Activated T-cell treated with anti-CD3 and anti-CD28 coated beads, Interleukin-2, amount 50 U/mL, for 72 hours (primary cell): Measurements from ENCODE around the gene MSLN. TPM values are rescaled to one million over a fixed set of nuclear protein-coding genes. Genes with fewer than 3 reads are reported as not detected.
"Not testable (repeated sequence)": the region's sequence is repeated elsewhere in the genome, so short reads cannot be mapped to it uniquely, and the experiment has no call there.

Experiments
- ATAC-seq, 2 donors: fragments of 150-1000 bp; cut with Tn5 transposase; replicated peaks in 1 of 2; 2 replicates each; pipeline ENCODE4 v1.10.0; 2021; ENCODE audit warnings: moderate library complexity in 2 of 2, mild to moderate bottlenecking in 1 of 2
- DNase-seq, 2 donors: peaks; one replicate each; pipeline ENCODE4 v3.0.0; 2021 to 2022; ENCODE audit warnings: mixed read lengths in 1 of 2
- H3K27ac Mint-ChIP-seq: one replicate; pipeline ENCODE4 v1.8.0; 2022; ENCODE audit warnings: mild to moderate bottlenecking, moderate library complexity, mixed read lengths
- H3K27me3 Mint-ChIP-seq: one replicate; pipeline ENCODE4 v1.8.0; 2022; ENCODE audit warnings: low read depth, mixed read lengths
- H3K36me3 Mint-ChIP-seq, 2 donors: one replicate each; pipeline ENCODE4 v1.8.0; 2022; ENCODE audit warnings: mixed read lengths in 2 of 2, mild to moderate bottlenecking in 1 of 2; ENCODE audit not compliant: insufficient read depth in 2 of 2
- H3K4me1 Mint-ChIP-seq: one replicate; pipeline ENCODE4 v1.8.0; 2022; ENCODE audit warnings: low read depth, mixed read lengths
- H3K4me3 Mint-ChIP-seq, 2 donors: one replicate each; pipeline ENCODE4 v1.8.0; 2022; ENCODE audit warnings: mild to moderate bottlenecking in 2 of 2, mixed read lengths in 2 of 2, moderate library complexity in 2 of 2
- H3K9me3 Mint-ChIP-seq, 2 donors: one replicate each; pipeline ENCODE4 v1.8.0; 2022; ENCODE audit warnings: mixed read lengths in 2 of 2
- total RNA-seq, 2 donors: library from RNA; stranded (reverse); gene quantifications; one replicate each; pipeline ENCODE4 v1.2.3, GENCODE V29; 2022

MSLN gene
- total RNA-seq, 2 donors from 2014 or later: not detected

DNA sequence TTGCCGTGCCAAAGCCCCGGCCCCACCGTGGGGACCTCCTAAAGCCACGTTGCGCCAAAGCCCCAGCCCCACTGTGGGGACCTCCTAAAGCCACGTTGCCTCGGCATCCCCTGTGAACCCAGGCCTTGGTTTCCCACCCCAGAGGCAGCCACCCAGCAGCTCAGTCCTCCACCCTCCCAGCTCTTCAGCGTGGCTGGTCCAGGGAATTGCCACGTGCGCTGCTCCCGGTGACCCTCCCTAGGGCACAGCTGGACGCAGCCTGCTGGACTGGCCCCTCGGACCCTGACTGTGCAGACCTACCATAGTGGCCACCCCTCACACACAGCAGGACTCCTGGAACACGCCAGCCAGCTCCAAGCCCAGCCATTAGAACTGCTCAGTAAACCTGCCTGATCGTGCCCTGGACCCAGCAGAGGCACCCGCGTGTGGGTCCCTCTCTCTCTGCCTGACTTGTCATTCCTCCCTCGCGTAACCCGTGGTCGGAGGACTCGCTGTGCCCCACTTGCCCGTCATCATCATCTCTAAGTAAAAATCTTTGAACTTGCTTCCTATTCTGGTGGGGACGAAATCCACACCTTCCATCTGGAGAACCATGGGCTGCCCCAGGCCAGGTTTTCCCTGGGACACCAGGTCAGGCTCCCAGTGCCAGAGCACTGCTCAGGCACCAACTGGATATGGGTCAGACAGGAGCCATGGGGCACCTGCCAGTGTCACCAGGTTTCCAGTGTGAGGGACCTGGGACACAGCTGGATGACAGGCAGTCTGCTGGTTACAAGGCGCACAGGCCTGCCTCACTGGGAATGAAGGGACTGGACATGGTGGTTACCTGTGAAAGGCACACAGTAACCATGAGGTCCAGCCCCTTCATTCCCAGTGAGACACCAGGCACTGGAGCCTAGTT lies 25.3 kb upstream of the MSLN start:
- Mint-ChIP-seq H3K36me3 (peaks cover 4 to 6% of the 10 kb centered on the region in 2 donors), H3K4me1 (peaks cover 48% of the 10 kb centered on the region), H3K27me3 (no peaks in the 10 kb centered on the region), H3K4me3 (peak overlapping the region; percentile 1 to 65), H3K27ac (no peak overlapping the region), H3K9me3 (no peaks in the 10 kb centered on the region)
- ATAC-seq (no peak), DNase-seq (no peak)

DNA sequence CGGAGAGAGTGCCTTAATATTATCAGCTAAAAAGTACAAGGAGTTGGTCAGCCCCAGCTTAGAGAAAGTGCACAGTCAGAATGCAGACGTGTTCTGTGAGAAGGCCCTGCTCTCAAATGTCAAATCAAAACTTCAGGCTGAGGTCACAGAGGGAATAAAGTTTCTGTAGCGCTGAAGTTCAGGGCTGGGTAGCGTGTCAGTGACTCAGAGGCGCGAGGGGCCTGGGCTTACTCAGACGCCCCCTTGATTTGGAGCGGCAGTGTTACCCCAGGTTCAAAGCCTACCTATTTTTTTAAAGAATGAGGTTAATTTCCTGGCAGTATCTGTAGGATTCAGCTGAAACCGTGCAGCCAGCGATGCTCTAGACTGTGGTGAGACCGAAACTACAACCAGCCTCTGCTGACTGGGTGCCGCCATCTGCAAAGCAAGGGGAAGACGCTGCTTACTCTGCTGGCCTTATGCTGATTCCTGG lies 24.5 kb upstream of the MSLN start:
- Mint-ChIP-seq H3K27me3 (no peaks in the 10 kb centered on the region), H3K27ac (peak overlapping the region; percentile 51), H3K9me3 (no peaks in the 10 kb centered on the region), H3K36me3 (peaks cover 4 to 6% of the 10 kb centered on the region in 2 donors), H3K4me1 (peaks cover 48% of the 10 kb centered on the region), H3K4me3 (peak overlapping the region; percentile 65 to 80)
- peak; percentile 76 to 86 for DNase-seq
- ATAC-seq: peak; percentile 87 to 89

DNA sequence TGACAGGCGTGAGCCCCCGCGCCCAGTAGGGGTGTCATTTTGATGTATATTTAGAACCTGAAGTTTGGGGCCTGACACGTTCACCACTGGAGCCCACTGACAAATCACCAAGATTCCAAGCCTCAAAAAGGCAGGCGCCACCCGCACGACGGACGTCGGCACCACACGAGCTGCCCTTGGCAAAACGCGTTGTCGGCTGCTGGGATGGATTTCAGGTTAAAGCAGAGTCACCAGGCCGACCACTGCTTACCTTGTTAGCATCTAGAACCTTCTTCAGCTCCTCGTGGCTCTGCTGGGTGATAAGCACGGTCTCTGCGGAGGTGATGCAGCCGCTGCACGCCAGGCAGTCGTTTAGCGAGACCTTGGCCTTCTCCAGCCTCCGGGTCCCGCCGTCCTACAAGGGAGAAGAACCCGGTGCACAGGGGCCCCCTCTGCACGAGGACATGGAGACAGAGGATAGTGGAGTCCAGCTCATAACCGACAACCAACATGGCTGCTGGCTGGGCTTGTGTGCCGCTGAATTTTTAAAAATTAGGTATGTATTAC lies 23.5 kb upstream of the MSLN start:
- Mint-ChIP-seq H3K9me3 (no peaks in the 10 kb centered on the region), H3K27me3 (no peaks in the 10 kb centered on the region), H3K4me3 (peak overlapping the region in 1 of 2 donors; percentile 65), H3K36me3 (peaks cover 4 to 6% of the 10 kb centered on the region in 2 donors), H3K4me1 (peaks cover 48% of the 10 kb centered on the region), H3K27ac (no peak overlapping the region)
- DNase-seq: no peak
- no peak for ATAC-seq

DNA sequence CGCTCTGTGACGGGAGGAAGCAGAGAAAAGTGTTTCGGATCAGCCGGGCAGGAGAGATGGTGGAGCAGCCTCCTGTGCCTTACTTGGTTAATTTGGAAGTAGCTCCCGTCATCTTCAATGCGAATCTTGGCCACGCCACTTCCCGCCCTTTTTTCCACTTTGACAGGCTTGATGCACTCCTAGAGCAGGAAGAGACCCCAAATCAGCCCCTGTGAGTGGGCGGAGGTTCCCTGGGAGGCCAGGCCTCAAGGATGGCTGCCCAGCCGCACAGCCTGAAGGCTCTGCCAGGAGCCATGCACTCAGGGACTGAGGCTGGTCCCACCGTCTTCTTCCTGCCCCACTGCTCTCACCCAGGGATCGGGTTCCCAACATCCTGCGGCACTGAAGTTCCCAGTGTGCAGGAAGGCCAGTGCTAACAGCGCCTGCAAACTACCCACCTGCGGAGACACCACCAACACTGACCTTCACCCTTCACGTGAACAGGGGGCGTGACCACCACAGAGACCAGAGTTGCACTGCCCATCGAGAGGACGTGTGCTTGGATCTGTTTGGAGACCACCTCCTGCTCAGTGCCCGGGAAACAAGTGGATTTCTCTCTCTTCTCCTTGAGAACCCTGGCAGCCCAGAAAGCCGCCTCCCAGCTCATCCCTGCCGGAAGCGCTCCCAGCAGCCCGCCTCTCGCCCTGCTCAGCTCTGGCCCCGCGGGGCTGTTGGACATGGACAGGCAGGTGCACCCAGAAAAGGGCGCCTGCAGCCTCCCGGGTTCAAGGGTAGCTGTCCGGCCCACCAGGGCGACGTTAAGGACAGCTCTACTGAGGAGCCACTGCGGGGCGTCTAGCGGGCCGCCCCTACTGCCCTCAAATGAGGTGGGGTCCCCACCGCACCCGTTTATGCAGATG lies 20.7 kb upstream of the MSLN start:
- peak overlapping the region; percentile 79 for H3K27ac Mint-ChIP-seq
- no peak for DNase-seq

DNA sequence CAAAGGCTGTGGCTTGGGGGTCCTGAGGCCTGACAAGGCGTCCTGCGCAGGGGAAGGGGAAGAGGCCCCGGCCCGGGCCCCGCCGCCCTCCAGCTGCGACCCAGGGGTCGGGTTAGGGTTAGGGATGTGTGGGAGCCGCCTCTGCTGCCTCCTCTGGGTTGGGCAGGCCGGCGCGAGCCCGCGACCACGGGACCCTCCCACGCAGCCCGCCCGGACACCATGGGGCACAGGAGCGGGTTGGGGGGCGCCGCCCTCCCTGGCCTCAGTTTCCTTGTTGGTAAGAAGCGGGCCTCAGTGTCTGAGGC lies 20.1 kb upstream of the MSLN start:
- Mint-ChIP-seq H3K27me3 (no peaks in the 10 kb centered on the region), H3K27ac (peak overlapping the region; percentile 79), H3K9me3 (no peaks in the 10 kb centered on the region), H3K4me1 (peaks cover 44% of the 10 kb centered on the region), H3K4me3 (peak overlapping the region; percentile 87 to 88), H3K36me3 (peaks cover under 1 to 4% of the 10 kb centered on the region in 2 donors)
- peak in 1 of 2 donors; percentile 10 for ATAC-seq
- DNase-seq: no peak

More for the DNA sequence above, 20.7 kb upstream of the MSLN start:
- Mint-ChIP-seq H3K4me3 (peak overlapping the region; percentile 87 to 88), H3K9me3 (no peaks in the 10 kb centered on the region), H3K36me3 (peaks cover 4 to 6% of the 10 kb centered on the region in 2 donors), H3K4me1 (peaks cover 48% of the 10 kb centered on the region), H3K27me3 (no peaks in the 10 kb centered on the region)
- no peak for ATAC-seq

DNA sequence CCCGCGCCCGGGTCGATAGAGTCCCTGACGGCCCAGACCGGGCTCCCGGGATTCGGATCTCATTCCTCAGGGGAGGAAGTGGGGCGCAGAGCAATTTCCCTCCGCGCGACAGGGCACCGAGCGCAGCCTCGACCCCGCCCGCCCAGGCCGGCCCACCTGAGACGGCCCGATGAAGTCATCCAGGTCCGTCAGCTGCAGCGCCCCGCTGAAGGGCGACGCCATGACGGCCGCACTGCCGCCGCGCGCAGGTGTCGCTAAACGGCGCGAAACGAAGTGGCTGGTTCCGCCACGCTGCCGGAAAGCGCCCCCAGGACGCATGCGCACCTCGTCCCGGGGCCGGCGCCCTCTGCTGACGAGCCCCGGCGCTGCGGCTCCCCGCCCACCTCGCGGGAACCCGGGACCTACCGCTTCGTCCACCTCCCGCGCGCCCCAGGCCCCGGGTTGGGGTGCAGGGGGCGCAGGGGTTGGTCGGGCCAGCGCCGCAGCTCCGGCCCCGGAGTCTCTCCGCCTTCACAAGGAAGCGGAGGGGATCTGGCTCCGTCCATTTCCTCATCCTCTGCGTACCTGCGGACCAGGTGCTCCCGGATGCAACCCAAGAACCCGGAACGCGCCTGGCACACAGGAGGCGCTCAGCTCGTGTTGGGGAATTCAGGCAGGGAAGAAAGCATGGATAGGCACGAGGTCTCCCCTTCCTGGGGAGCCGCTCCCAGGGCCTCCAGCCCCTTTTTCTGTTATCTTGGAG lies 19.6 kb upstream of the MSLN start, which contains the start of gene CIAO3:
Gene CIAO3, minus strand, starts transcription at position 234 of the 742 bp plus-strand sequence. Its CDS starts 12 bp downstream, at position 222.
- H3K27me3 Mint-ChIP-seq: no peaks in the 10 kb centered on the region
- H3K4me3 Mint-ChIP-seq: peak within 1 kb of the TSS; percentile 87 to 88
- H3K27ac Mint-ChIP-seq: peak within 1 kb of the TSS; percentile 79
- DNase-seq: peak; percentile 92 to 97
- H3K4me1 Mint-ChIP-seq: peaks cover 38% of the 10 kb centered on the region
- H3K36me3 Mint-ChIP-seq: peaks cover 0 to 3% of the 10 kb centered on the region in 2 donors
- ATAC-seq: peak; percentile 76 to 77
- H3K9me3 Mint-ChIP-seq: no peaks in the 10 kb centered on the region

DNA sequence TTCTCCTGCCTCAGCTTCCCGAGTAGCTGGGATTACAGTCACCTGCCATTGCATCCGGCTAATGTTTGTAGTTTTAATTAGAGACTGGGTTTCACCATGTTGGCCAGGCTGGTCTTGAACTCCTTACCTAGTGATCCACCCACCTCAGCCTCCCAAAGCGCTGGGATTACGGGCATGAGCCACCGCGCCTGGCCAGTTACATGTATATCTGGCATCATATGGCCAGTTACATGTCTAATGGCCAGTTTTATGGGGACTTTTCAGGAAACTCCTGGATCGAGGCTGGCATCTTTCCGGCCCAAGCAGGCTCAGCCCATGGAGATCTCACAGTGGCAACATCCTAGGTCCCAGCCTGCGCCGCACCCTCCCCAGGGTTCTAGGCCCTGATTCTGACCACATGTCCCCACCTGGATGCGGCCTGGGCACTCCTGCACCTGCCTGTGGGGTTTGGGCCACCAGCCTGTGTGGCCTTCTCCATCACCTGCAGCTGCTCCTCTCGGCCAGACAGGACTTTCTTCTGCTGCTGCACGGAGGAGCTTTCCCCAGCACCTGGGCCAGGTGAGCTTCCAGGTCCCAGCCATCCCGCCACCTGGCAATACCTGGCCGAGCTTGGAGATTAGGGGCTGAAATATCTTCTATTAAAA lies 18.4 kb upstream of the MSLN start:
- DNase-seq (no peak), ATAC-seq (no peak)
- Mint-ChIP-seq H3K27ac (peak overlapping the region; percentile 57), H3K9me3 (no peaks in the 10 kb centered on the region), H3K4me3 (peak overlapping the region; percentile 87 to 88), H3K36me3 (peaks cover 0 to 3% of the 10 kb centered on the region in 2 donors), H3K27me3 (no peaks in the 10 kb centered on the region), H3K4me1 (peaks cover 27% of the 10 kb centered on the region)

DNA sequence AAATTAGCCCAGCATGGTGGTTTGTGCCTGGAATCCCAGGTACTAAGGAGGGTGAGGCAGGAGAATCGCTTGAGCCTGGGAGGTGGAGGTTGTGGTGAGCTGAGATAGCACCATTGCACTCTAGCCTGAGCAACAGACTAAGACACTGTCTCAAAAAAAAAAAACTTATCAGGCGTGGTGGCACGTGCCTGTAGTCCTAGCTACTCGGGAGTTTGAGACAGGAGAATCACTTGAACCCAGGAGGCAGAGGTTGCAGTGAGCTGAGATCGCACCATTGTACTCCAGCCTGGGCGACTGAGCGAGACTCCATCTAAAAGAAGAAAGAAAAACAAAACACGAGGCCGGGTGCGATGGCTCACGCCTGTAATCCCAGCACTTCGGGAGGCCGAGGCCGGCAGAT lies 17.6 kb upstream of the MSLN start:
- not testable (repeated sequence) for ATAC-seq, H3K9me3 Mint-ChIP-seq, H3K4me3 Mint-ChIP-seq, H3K27ac Mint-ChIP-seq, H3K36me3 Mint-ChIP-seq, DNase-seq, H3K27me3 Mint-ChIP-seq
- H3K4me1 Mint-ChIP-seq: peaks cover 20% of the 10 kb centered on the region

DNA sequence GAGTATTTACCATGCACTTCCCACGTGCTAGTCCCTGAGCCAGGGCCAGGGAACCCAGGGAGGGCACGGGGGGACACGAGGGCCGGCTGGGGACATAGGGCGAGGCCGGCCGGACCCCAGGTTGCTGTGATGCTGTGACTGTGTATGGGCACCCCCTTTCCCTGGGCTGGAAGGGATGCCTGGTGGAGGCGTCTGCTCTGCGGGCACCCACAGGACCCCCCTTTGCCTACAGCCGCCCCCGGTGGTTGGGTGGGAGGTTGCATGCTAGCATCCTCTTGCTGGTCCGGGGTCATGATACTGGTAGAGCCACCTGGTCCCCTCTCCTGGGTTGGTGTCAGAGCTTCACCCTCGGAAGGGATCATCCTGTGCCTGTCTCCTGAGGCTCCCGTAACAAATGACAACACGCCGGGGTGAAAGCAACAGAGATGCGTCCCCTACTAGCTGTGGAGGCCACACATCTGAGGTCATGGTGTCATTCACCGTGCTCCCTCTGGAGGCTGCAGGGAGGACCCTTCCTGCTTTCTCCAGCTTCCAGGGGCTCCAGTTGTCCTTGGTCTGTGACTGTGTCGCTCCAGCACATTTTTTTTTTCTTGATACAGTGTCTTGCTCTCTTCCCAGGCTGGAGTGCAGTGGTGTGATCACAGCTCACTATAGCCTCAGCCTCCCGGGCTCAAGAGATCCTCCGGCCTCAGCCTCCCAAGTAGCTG lies 16.6 kb upstream of the MSLN start:
- no peak for ATAC-seq
- Mint-ChIP-seq H3K27me3 (no peaks in the 10 kb centered on the region), H3K4me1 (peaks cover 13% of the 10 kb centered on the region)

DNA sequence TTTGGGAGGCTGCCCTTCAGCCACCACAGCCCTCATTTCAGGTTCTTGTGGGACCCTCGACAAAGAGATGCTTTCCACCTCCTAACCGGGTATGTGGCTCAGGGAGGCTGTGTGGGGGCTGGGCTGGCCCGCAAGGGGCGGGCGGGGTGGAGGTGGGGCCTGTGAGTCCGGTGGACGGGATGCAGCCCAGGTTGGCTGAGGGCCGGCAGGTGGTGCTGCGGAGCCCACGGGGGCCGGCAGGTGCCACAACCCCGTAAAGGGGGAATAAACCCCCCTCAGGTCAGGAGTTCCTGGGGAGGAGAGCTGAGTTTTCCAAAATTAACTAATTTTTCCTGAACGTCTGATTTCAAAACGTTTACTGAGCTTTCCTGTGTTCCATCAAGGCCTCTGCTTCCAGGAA lies 14.8 kb upstream of the MSLN start:
- H3K4me3 Mint-ChIP-seq: no peak overlapping the region
- no peak for ATAC-seq
- H3K36me3 Mint-ChIP-seq: no peaks in the 10 kb centered on the region
- H3K4me1 Mint-ChIP-seq: no peaks in the 10 kb centered on the region
- H3K27me3 Mint-ChIP-seq: no peaks in the 10 kb centered on the region
- no peaks in the 10 kb centered on the region for H3K9me3 Mint-ChIP-seq
- DNase-seq: peak in 1 of 2 donors; percentile 44
- H3K27ac Mint-ChIP-seq: no peak overlapping the region

More for the DNA sequence above, 16.6 kb upstream of the MSLN start:
- H3K27ac Mint-ChIP-seq: no peak overlapping the region
- no peaks in the 10 kb centered on the region for H3K9me3 Mint-ChIP-seq
- H3K36me3 Mint-ChIP-seq: no peaks in the 10 kb centered on the region
- DNase-seq: no peak
- H3K4me3 Mint-ChIP-seq: no peak overlapping the region

DNA sequence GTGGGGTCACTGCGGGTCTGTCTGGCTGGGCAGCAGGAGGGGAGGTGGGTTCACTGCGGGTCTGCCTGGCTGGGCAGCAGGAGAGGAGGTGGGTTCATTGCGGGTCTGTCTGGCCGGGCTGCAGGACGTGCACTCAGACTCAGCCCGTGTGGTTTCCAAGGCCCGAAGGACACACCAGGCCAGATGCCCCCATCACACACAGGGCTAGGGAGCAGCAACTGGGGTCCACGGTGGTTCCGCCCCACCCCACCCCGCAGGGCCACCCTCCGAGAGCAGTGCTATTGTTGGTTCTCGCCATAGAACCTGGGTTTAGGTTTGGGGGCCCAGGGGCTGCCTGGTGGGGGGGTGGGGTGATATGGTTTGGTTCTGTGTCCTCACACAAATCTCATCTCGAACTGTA lies 13.9 kb upstream of the MSLN start:
- Mint-ChIP-seq H3K4me1 (no peaks in the 10 kb centered on the region), H3K27me3 (no peaks in the 10 kb centered on the region), H3K4me3 (no peak overlapping the region), H3K36me3 (no peaks in the 10 kb centered on the region), H3K9me3 (no peaks in the 10 kb centered on the region), H3K27ac (no peak overlapping the region)
- DNase-seq: no peak
- ATAC-seq: no peak
